Hepatic stellate cell (primary cell): ENCODE results near the gene PSMA3.
"Not testable (repeated sequence)": the region's sequence is repeated elsewhere in the genome, so short reads cannot be mapped to it uniquely, and the experiment has no call there.

Experiments
- DNase-seq: peaks from one replicate; pipeline ENCODE4 v3.0.0; 2011; ENCODE audit warnings: low spot score

PSMA3 gene

GRCh38 chr14:58244556-58245387 lies at the start of gene PSMA3:
Gene PSMA3 (plus strand): TSS chr14:58244843. CDS start chr14:58244921, 78 bp downstream.
- DNase-seq, result peak; percentile 97

DNA sequence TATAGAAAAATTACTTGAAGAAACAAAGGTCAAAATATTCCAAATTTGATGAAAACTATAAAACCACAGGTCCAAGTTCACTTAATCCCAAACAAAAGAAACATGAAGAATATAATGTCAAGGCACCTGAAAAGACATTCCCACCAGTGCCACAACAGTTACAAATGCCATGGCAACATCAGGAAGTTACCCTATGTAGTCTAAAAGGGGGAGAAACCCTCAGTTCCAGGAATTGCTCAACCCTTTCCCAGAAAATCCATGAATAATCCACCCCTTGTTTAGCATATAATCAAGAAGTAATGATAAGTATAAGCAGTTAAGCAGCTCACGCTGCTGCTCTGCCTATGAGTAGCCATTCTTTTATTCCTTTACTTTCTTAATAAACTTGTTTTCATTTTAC lies 48.4 kb upstream of the PSMA3 start:
- no peak for DNase-seq

- no peak for DNase-seq
Measured at GRCh38 chr14:58198086-58198485, 46.6 kb upstream of the PSMA3 start.

DNA sequence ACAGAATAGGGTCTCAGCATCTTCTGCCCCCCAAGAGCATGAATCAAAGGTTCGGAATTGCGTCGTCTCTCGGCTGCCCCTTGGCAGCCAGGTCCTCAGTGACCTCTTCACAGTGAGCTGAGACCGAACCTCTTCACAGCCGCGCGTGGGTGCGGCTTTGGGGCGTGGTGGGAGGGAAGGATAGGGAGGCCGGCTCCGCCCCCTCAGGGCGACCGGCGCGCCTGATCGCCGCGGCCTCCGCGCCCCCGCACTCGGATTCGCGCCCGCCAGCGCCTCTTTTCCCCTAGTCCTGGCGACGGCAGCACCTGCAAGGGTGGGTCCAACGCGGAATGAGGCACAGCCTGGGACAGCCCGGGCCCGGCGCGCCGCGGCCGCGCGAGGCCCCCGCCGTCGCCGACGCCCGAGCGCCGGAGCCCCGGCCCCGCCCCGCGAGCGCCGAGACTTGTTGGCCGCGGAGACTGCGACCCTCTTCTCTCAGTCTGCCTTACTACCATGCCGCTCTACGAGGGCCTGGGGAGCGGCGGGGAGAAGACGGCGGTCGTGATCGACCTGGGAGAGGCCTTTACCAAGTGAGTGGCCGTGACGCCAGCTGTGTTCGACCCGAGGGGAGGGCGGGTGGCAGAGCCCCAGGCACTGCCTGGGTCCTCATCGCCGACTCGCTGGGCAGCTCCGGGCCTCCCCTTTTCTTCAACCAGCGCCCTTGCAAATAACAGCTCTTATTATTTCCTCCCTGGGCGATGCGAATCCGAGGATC lies 44.7 kb upstream of the PSMA3 start, which contains the start of gene ACTR10:
Gene ACTR10, plus strand, starts transcription at position 424 of the 754 bp plus-strand sequence. Its CDS starts 69 bp downstream, at position 493.
- DNase-seq, result peak; percentile 81

GRCh38 chr14:58200480-58200841 lies 44.2 kb upstream of the PSMA3 start:
- DNase-seq, result no peak

GRCh38 chr14:58200846-58201245 lies 43.8 kb upstream of the PSMA3 start:
- no peak for DNase-seq

DNA sequence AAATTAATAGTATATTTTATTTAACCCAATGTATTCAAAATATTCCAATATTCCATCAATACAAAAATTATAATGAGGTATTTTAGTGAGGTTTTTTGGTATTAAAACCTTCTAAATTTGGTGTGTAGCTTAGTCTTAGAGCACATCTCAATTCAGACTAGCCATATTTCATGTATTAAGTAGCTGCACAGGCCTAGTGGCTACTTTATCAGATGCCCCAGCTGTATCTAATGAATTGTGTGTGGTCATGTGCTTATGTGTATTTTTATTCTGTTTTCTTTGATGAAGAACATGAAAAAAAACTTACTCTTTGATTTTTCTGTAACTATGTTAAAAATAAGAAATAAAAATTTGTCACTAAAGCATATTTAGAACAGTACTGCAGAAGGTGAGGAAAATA lies 31.5 kb upstream of the PSMA3 start:
- no peak for DNase-seq

GRCh38 chr14:58215191-58215914 lies 29.3 kb upstream of the PSMA3 start:
- DNase-seq, result no peak

DNA sequence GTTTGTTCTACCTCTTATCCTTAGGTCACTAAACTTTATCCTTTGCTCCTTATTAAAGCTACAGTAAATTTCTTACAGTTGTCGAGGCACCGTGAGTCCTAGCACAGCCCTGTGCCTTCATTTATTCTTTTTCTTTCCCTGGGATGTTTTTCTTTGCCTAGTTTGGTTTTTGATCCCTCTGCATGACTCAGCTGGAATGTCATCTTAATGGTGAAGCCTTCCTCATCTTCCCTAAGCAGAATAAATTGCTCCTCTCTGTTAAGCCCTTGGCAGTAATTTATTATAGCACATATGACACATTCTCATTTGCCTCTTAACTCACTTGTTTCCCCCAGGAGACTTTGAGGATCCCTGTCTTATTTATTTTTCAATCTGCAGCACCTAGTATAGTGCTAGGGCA lies 28.1 kb upstream of the PSMA3 start:
- DNase-seq, result peak; percentile 12

- no peak for DNase-seq
Measured at GRCh38 chr14:58227096-58227819, 17.4 kb upstream of the PSMA3 start.

- no peak for DNase-seq
Measured at GRCh38 chr14:58238252-58239243, 6.1 kb upstream of the PSMA3 start.

GRCh38 chr14:58239244-58240195 lies 5.1 kb upstream of the PSMA3 start:
- DNase-seq, result no peak

DNA sequence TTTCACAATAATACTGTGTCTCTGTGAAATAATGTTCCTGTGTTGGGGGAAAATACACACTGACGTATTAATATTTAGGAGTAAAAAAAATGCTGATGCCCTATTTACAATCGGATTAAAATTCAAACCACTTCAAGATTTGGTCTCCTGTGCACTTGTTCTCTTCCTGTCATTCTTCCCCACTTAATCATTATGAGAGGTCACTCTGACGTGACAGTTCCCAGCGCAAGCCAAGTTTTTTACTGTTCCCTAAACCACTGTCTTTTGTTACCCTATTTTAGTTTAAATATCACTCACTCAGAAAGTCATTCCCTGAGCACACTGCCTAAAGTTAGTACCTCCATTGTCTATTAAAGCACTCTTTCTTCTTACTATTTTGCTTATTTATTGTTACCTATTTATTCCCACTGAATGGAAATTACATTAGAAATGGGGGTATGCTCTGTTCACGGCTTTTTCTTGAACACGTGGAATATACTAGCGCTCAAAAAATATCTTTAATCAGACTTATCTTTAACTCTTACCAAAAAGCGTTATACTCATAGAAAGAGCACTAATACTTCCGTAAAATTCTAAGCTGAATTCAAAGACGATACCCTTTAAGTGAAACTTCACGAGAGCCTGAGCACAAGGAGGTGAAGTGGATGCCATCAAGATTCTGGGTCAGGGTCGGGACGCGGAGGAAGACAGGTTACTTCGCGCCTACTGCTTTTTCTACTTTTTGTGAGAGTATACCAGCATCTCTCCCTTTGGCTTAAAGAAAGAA lies 670 bp upstream of the PSMA3 start:
- no peak for DNase-seq

GRCh38 chr14:58245562-58245961 lies 919 bp downstream of the PSMA3 start:
- DNase-seq, result no peak

GRCh38 chr14:58249611-58250010 lies 5.0 kb downstream of the PSMA3 start:
- no peak for DNase-seq

DNA sequence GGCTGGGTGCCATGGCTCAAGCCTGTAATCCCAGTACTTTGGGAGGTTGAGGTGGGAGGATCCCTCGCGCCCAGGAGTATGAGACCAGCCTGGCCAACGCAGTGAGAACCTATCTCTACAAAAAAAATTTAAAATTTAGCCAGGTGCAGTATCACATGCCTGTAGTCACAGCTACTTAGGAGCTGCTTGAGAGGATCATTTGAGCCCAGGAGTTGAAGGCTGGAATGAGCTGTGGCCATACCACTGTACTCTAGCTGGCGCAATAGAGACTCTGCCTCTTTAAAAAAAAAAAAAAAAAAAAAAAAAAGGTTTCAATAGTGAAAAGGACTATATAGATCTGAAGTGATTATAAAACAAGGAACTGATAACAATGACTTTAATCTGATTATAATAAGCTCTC lies 13.5 kb downstream of the PSMA3 start:
- no peak for DNase-seq

DNA sequence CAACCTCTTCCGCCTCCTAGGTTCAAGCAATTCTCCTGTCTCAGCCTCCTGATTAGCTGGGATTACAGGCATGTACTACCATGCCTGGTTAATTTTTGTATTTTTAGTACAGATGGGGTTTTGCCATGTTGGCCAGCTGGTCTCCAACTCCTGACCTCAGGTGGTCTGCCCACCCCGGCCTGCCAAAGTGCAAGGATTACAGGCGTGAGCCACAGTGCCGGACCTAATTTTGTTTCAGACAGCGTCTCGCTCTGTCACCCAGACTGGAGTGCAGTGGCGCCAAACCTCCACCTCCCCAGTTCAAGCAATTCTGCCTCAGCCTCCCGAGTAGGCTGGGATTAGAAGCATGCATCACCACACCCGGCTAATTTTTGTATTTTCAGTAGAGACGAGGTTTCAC lies 17.4 kb downstream of the PSMA3 start:
- not testable (repeated sequence) for DNase-seq

DNA sequence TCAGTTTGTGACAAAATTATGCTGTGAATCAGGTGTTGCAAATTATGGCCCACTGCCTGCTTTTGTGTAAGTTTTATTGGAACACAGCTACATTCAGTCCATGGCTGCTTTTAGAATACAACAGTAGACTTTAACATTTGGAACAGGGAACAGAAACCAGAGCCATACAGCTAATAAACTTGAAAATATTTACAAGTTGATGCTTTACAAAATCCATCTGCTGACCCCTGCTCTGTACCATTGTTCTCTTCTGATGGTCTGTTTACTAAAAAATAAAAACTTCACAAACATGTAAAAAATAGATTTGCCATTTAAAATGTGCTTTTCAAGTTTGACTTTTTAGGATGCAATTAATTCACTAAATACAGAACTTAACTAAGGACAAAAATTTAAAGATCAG lies 20.8 kb downstream of the PSMA3 start:
- DNase-seq, result no peak

DNA sequence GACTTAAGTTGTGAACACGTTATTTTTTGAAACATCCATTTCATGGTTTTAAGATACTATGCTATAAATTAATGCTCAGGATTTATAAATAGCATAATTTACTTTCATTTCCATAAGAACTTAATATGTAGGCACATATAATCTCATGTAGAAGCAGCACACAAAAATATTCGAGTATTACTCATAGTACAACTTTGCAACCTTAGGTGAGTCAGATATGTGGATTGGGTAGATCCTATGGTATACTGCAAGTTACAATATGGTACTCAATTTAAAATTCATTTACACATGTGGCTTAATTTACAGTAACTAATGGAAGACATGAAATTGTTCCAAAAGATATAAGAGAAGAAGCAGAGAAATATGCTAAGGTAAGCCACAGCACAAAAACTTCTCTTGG lies 26.0 kb downstream of the PSMA3 start:
- DNase-seq, result no peak
